Endothelial cell of umbilical vein (primary cell): ENCODE results near the gene TNFRSF19.

Experiments
- EZH2 ChIP-seq: IDR thresholded peaks from 2 replicates; pipeline ENCODE4 v1.6.1; 2012; ENCODE audit warnings: borderline replicate concordance, low read depth, mild to moderate bottlenecking, moderate library complexity, low read length, inconsistent platforms; ENCODE audit not compliant: severe bottlenecking
- TF ChIP-seq, protein P1 (sequence below), 2 donors: IDR thresholded peaks; 1 replicate in 1 of 2; 2 replicates in 1 of 2; pipeline ENCODE4 v1.5.1; 2011; ENCODE audit warnings: low read length in 2 of 2, mild to moderate bottlenecking in 2 of 2, moderate library complexity in 2 of 2, control low read depth in 1 of 2, inconsistent platforms in 1 of 2, low read depth in 1 of 2; ENCODE audit not compliant: insufficient read depth in 1 of 2; ENCODE audit errors: extremely low read depth in 1 of 2

DNA sequence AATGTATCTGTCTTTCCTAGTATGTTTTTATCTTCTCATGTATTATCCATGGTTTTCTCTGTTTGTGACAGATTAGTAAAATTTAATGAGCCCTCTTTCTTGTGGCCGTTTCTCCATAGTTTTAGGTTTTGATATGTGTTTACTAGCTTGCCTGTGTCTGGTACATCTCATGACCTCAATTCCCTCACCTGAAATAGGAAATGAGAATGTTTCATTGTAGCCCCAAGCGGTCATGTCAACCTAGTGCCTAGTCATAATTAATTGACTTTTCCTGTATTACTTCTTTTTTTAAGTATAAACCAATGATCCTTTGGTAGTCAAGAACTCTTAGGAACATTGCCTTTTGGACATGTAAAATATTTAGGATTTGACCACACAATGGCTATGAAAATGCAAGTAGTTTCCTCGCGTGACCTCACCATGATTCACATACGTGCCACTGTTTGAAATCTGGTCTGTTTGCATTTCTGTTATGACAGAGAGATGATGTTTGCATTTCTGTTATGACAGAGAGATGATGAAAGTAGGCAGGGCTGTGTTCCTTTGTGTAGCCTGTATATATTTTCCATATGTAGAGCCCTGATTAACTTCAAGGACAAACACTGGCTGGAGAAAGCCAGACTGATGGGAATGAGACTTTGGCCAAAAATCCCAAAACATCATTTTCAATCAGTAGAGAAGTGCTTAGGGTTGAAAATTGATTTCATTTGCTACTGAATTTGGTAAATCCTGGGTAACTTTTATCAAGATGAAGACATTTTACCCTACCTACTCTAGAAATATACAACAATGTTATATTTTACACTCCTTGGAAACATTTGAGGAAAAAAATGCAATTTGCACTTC lies 104.8 kb downstream of the TNFRSF19 start:
- TF ChIP-seq, protein P1, sequence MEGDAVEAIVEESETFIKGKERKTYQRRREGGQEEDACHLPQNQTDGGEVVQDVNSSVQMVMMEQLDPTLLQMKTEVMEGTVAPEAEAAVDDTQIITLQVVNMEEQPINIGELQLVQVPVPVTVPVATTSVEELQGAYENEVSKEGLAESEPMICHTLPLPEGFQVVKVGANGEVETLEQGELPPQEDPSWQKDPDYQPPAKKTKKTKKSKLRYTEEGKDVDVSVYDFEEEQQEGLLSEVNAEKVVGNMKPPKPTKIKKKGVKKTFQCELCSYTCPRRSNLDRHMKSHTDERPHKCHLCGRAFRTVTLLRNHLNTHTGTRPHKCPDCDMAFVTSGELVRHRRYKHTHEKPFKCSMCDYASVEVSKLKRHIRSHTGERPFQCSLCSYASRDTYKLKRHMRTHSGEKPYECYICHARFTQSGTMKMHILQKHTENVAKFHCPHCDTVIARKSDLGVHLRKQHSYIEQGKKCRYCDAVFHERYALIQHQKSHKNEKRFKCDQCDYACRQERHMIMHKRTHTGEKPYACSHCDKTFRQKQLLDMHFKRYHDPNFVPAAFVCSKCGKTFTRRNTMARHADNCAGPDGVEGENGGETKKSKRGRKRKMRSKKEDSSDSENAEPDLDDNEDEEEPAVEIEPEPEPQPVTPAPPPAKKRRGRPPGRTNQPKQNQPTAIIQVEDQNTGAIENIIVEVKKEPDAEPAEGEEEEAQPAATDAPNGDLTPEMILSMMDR (IDR thresholded peaks at IDR 0.05; ENCODE audit: extremely low read depth in 1 of 2, insufficient read depth in 1 of 2, low read depth in 1 of 2, low read length in 2 of 2) = no peak
- no peak for TF ChIP-seq EZH2
